C4-2B (cell line): ENCODE data around the gene IFNGR2.

ENCODE experiments used
- ZFX ChIP-seq: fragments of 450-650 bp; IDR thresholded peaks from 2 replicates; pipeline ENCODE4 v1.6.1; 2017
- TF ChIP-seq, protein P1 (sequence below): fragments of 450-650 bp; conservative IDR thresholded peaks from 2 replicates; pipeline ENCODE4 v1.5.1; 2017; ENCODE audit warnings: mild to moderate bottlenecking

GRCh38 chr21:33473344-33473743 lies 70.1 kb downstream of the IFNGR2 start:
- no peak for TF ChIP-seq ZFX
- TF ChIP-seq, protein P1, sequence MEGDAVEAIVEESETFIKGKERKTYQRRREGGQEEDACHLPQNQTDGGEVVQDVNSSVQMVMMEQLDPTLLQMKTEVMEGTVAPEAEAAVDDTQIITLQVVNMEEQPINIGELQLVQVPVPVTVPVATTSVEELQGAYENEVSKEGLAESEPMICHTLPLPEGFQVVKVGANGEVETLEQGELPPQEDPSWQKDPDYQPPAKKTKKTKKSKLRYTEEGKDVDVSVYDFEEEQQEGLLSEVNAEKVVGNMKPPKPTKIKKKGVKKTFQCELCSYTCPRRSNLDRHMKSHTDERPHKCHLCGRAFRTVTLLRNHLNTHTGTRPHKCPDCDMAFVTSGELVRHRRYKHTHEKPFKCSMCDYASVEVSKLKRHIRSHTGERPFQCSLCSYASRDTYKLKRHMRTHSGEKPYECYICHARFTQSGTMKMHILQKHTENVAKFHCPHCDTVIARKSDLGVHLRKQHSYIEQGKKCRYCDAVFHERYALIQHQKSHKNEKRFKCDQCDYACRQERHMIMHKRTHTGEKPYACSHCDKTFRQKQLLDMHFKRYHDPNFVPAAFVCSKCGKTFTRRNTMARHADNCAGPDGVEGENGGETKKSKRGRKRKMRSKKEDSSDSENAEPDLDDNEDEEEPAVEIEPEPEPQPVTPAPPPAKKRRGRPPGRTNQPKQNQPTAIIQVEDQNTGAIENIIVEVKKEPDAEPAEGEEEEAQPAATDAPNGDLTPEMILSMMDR: no peak
